WTC11 (cell line): ENCODE data around the gene ASB4. TPM values are rescaled to one million over a fixed set of nuclear protein-coding genes. Genes with fewer than 3 reads are reported as not detected.

Experiments
- ATAC-seq: fragments of 200-7000 bp; cut with Tn5 transposase; 2 replicates; pipeline ENCODE4 v1.10.0; 2021; ENCODE audit warnings: mild to moderate bottlenecking, moderate library complexity
- CTCF ChIA-PET: fragments of 300-600 bp; sonication (Branson Sonifier 250); formaldehyde crosslinking; loops from one replicate; lab custom pipeline; 2021; ENCODE audit warnings: antibody characterized with exemption; lab: Charles Lee
- POLR2A ChIA-PET: fragments of 350-600 bp; sonication (Branson Sonifier 250); formaldehyde crosslinking; loops from one replicate; lab custom pipeline; 2021; ENCODE audit warnings: antibody characterized with exemption; lab: Charles Lee
- DNase-seq: peaks from one replicate; pipeline ENCODE4 v3.0.0; 2021; ENCODE audit warnings: low spot score
- H3K27ac Mint-ChIP-seq: 2 replicates; pipeline ENCODE4 v1.8.0; 2021; ENCODE audit warnings: mixed read lengths
- H3K27me3 Mint-ChIP-seq: 2 replicates; pipeline ENCODE4 v1.8.0; 2021; ENCODE audit warnings: low read depth, mild to moderate bottlenecking, moderate library complexity, mixed read lengths
- H3K36me3 Mint-ChIP-seq: 2 replicates; pipeline ENCODE4 v1.8.0; 2021; ENCODE audit warnings: mixed read lengths
- H3K4me1 Mint-ChIP-seq: 2 replicates; pipeline ENCODE4 v1.8.0; 2022; ENCODE audit warnings: mixed read lengths
- H3K4me3 Mint-ChIP-seq: 2 replicates; pipeline ENCODE4 v1.8.0; 2021; ENCODE audit warnings: mild to moderate bottlenecking, moderate library complexity, mixed read lengths
- H3K9me3 Mint-ChIP-seq: 2 replicates; pipeline ENCODE4 v1.8.0; 2021; ENCODE audit warnings: mixed read lengths
- ATF6 ChIP-seq: sonication (generic); formaldehyde crosslinking; IDR thresholded peaks from 2 replicates; pipeline ENCODE4 v1.8.1; 2023; ENCODE audit warnings: mild to moderate bottlenecking, missing genetic modification reagents
- E2F4 ChIP-seq: sonication (generic); formaldehyde crosslinking; IDR thresholded peaks from 2 replicates; pipeline ENCODE4 v1.8.1; 2022; ENCODE audit warnings: low read depth, mild to moderate bottlenecking, moderate library complexity, missing genetic modification reagents, borderline replicate concordance
- ERG ChIP-seq: fragments of 250-450 bp; sonication (Bioruptor Pico); IDR thresholded peaks from 2 replicates; pipeline ENCODE4 v1.8.0; 2021; ENCODE audit warnings: mild to moderate bottlenecking
- FOXK1 ChIP-seq: sonication (generic); formaldehyde crosslinking; IDR thresholded peaks from 2 replicates; pipeline ENCODE4 v1.8.0; 2022; ENCODE audit warnings: mild to moderate bottlenecking, moderate library complexity, missing genetic modification reagents
- GTF2I ChIP-seq: fragments of 250-450 bp; sonication (Bioruptor Pico); conservative IDR thresholded peaks from 2 replicates; pipeline ENCODE4 v1.4.0; 2021; ENCODE audit warnings: mild to moderate bottlenecking
- JAZF1 ChIP-seq: fragments of 250-450 bp; sonication (Bioruptor Pico); IDR thresholded peaks from 2 replicates; pipeline ENCODE4 v1.9.0; 2021; ENCODE audit warnings: moderate library complexity, mild to moderate bottlenecking, inconsistent platforms
- NFYB ChIP-seq: sonication (generic); formaldehyde crosslinking; conservative IDR thresholded peaks from 2 replicates; pipeline ENCODE4 v1.8.0; 2022; ENCODE audit warnings: low read depth, missing genetic modification reagents
- NR3C1 ChIP-seq: sonication (generic); formaldehyde crosslinking; conservative IDR thresholded peaks from 2 replicates; pipeline ENCODE4 v1.8.1; 2023; ENCODE audit warnings: low read depth, mild to moderate bottlenecking, missing genetic modification reagents
- OVOL2 ChIP-seq: fragments of 250-450 bp; sonication (Bioruptor Pico); IDR thresholded peaks from 2 replicates; pipeline ENCODE4 v1.9.0; 2021; ENCODE audit warnings: mild to moderate bottlenecking, borderline replicate concordance
- PRDM15 ChIP-seq: sonication (generic); formaldehyde crosslinking; IDR thresholded peaks from 2 replicates; pipeline ENCODE4 v1.8.0; 2022; ENCODE audit warnings: missing genetic modification reagents
- RORB ChIP-seq: fragments of 250-450 bp; sonication (Bioruptor Pico); IDR thresholded peaks from 2 replicates; pipeline ENCODE4 v1.9.0; 2021; ENCODE audit warnings: mild to moderate bottlenecking
- SMAD4 ChIP-seq: sonication (generic); formaldehyde crosslinking; IDR thresholded peaks from 2 replicates; pipeline ENCODE4 v1.8.0; 2022; ENCODE audit warnings: mild to moderate bottlenecking, missing genetic modification reagents
- SP1 ChIP-seq: sonication (generic); formaldehyde crosslinking; conservative IDR thresholded peaks from 2 replicates; pipeline ENCODE4 v1.8.1; 2022; ENCODE audit warnings: missing genetic modification reagents
- ZBTB21 ChIP-seq: sonication (generic); formaldehyde crosslinking; IDR thresholded peaks from 2 replicates; pipeline ENCODE4 v1.8.1; 2023; ENCODE audit warnings: mild to moderate bottlenecking, missing genetic modification reagents, borderline replicate concordance
- ZNF138 ChIP-seq: sonication (generic); formaldehyde crosslinking; conservative IDR thresholded peaks from 2 replicates; pipeline ENCODE4 v1.8.1; 2022; ENCODE audit warnings: mild to moderate bottlenecking, moderate library complexity, missing genetic modification reagents
- ZNF219 ChIP-seq: sonication (generic); formaldehyde crosslinking; IDR thresholded peaks from 2 replicates; pipeline ENCODE4 v1.8.0; 2023; ENCODE audit warnings: missing genetic modification reagents, mild to moderate bottlenecking, borderline replicate concordance
- ZNF416 ChIP-seq: fragments of 250-450 bp; sonication (Bioruptor Pico); IDR thresholded peaks from 2 replicates; pipeline ENCODE4 v1.9.0; 2021; ENCODE audit warnings: mild to moderate bottlenecking, inconsistent platforms
- total RNA-seq: library from RNA; stranded (reverse); gene quantifications from 3 replicates; pipeline ENCODE4 v1.2.3, GENCODE V29; 2021
- TF ChIP-seq, protein P1 (sequence below): sonication (generic); formaldehyde crosslinking; IDR thresholded peaks from 2 replicates; pipeline ENCODE4 v1.8.1; 2023; ENCODE audit warnings: mild to moderate bottlenecking, missing genetic modification reagents, borderline replicate concordance
- TF ChIP-seq, protein P2 (sequence below): sonication (generic); formaldehyde crosslinking; IDR thresholded peaks from 2 replicates; pipeline ENCODE4 v1.8.1; 2022; ENCODE audit warnings: low read depth, missing genetic modification reagents, borderline replicate concordance

The ASB4 gene
- total RNA-seq, 1 experiment from 2014 or later, result not detected

- ATAC-seq, result no peak
- ChIA-PET POLR2A (no interaction called here), CTCF (interaction anchor here (1.2 to 12.7 kb wide), 4 partner anchors 15 to 159 kb away, joined by 3 to 232 read pairs (median 22); no protein-coding TSS in a partner anchor)
- Mint-ChIP-seq H3K27ac (no peak overlapping the region), H3K4me1 (peaks cover 3% of the 10 kb centered on the region; the same call in 1 of the 2 replicates), H3K4me3 (no peak overlapping the region), H3K9me3 (no peaks in the 10 kb centered on the region), H3K36me3 (no peaks in the 10 kb centered on the region), H3K27me3 (no peaks in the 10 kb centered on the region; the same call in 1 of the 2 replicates)
- TF ChIP-seq, protein P1, sequence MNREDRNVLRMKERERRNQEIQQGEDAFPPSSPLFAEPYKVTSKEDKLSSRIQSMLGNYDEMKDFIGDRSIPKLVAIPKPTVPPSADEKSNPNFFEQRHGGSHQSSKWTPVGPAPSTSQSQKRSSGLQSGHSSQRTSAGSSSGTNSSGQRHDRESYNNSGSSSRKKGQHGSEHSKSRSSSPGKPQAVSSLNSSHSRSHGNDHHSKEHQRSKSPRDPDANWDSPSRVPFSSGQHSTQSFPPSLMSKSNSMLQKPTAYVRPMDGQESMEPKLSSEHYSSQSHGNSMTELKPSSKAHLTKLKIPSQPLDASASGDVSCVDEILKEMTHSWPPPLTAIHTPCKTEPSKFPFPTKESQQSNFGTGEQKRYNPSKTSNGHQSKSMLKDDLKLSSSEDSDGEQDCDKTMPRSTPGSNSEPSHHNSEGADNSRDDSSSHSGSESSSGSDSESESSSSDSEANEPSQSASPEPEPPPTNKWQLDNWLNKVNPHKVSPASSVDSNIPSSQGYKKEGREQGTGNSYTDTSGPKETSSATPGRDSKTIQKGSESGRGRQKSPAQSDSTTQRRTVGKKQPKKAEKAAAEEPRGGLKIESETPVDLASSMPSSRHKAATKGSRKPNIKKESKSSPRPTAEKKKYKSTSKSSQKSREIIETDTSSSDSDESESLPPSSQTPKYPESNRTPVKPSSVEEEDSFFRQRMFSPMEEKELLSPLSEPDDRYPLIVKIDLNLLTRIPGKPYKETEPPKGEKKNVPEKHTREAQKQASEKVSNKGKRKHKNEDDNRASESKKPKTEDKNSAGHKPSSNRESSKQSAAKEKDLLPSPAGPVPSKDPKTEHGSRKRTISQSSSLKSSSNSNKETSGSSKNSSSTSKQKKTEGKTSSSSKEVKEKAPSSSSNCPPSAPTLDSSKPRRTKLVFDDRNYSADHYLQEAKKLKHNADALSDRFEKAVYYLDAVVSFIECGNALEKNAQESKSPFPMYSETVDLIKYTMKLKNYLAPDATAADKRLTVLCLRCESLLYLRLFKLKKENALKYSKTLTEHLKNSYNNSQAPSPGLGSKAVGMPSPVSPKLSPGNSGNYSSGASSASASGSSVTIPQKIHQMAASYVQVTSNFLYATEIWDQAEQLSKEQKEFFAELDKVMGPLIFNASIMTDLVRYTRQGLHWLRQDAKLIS, result no peak
- TF ChIP-seq GTF2I (no peak), JAZF1 (CRISPR knock-in tag) (no peak), E2F4 (no peak), SP1 (CRISPR knock-in tag) (no peak), RORB (CRISPR knock-in tag) (no peak), PRDM15 (no peak), SMAD4 (CRISPR knock-in tag) (no peak), FOXK1 (no peak), ATF6 (CRISPR knock-in tag) (no peak)
- DNase-seq, result no peak
Measured at GRCh38 chr7:95529701-95530100, 44.0 kb downstream of the ASB4 start.

GRCh38 chr7:95530881-95531280 is 45.1 kb downstream of the ASB4 start:
- ATAC-seq, result no peak
- Mint-ChIP-seq H3K36me3 (no peaks in the 10 kb centered on the region), H3K4me1 (peaks cover 3% of the 10 kb centered on the region; the same call in 1 of the 2 replicates), H3K27me3 (no peaks in the 10 kb centered on the region; the same call in 1 of the 2 replicates), H3K4me3 (no peak overlapping the region), H3K27ac (no peak overlapping the region)
- CTCF ChIA-PET, result interaction anchor here (1.0 to 12.7 kb wide), 3 partner anchors 10 to 158 kb away, joined by 3 to 232 read pairs (median 3); no protein-coding TSS in a partner anchor
- TF ChIP-seq NFYB (CRISPR knock-in tag) (no peak), ZBTB21 (CRISPR knock-in tag) (no peak), E2F4 (no peak), NR3C1 (CRISPR knock-in tag) (no peak), OVOL2 (CRISPR knock-in tag) (no peak), ERG (CRISPR knock-in tag) (no peak), ZNF416 (CRISPR knock-in tag) (no peak), ZNF219 (CRISPR knock-in tag) (no peak), ZNF138 (CRISPR knock-in tag) (no peak)
- TF ChIP-seq, protein P2, sequence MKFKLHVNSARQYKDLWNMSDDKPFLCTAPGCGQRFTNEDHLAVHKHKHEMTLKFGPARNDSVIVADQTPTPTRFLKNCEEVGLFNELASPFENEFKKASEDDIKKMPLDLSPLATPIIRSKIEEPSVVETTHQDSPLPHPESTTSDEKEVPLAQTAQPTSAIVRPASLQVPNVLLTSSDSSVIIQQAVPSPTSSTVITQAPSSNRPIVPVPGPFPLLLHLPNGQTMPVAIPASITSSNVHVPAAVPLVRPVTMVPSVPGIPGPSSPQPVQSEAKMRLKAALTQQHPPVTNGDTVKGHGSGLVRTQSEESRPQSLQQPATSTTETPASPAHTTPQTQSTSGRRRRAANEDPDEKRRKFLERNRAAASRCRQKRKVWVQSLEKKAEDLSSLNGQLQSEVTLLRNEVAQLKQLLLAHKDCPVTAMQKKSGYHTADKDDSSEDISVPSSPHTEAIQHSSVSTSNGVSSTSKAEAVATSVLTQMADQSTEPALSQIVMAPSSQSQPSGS, result no peak
- TF ChIP-seq, all 79 proteins: peak for 0
- no peak for DNase-seq
- POLR2A ChIA-PET, result no interaction called here
- no peaks in the 10 kb centered on the region for H3K9me3 Mint-ChIP-seq
